GM12878 (cell line): ENCODE measurements around the gene EPHA4. TPM values are rescaled to one million over a fixed set of nuclear protein-coding genes. Genes with fewer than 3 reads are reported as not detected.

ENCODE experiments used
- ATAC-seq: fragments of 200-7000 bp; cut with Tn5 transposase; 3 replicates; pipeline ENCODE4 v1.9.1; 2020; ENCODE audit warnings: mild to moderate bottlenecking, moderate library complexity
- BruUV-seq: library from RNA; stranded (reverse); fragments of 400-500 nt; replicated peaks from 2 replicates; lab custom pipeline; 2021; lab: Mats Ljungman, UMichigan
- CTCF ChIA-PET: fragments of 300-600 bp; sonication (Branson Sonifier 250); formaldehyde crosslinking; extraction: SDS; loops from one replicate; lab custom pipeline; 2021; ENCODE audit warnings: inconsistent platforms; lab: Yijun Ruan, JAX
- POLR2A ChIA-PET: fragments of 350-600 bp; formaldehyde crosslinking; extraction: SDS; loops from one replicate; lab custom pipeline; 2021; ENCODE audit warnings: inconsistent platforms; lab: Charles Lee
- RAD21 ChIA-PET: fragments of 300-600 bp; sonication (Branson Sonifier 250); formaldehyde crosslinking; loops from one replicate; lab custom pipeline; 2023; ENCODE audit warnings: antibody characterized with exemption; ENCODE audit not compliant: unreplicated experiment; lab: Charles Lee
- SMC1A ChIA-PET: fragments of 300-600 bp; sonication (Branson Sonifier 250); formaldehyde crosslinking; loops from one replicate; lab custom pipeline; 2023; ENCODE audit not compliant: unreplicated experiment, uncharacterized antibody; lab: Charles Lee
- DNase-seq: peaks from one replicate; pipeline ENCODE4 v3.0.0-alpha.2; 2011; ENCODE audit warnings: low read depth, low spot score
- FAIRE-seq: peaks from 3 replicates; lab custom pipeline; 2011; peaks lifted over from hg19 to GRCh38; lab: Jason Lieb, UNC
- H2AFZ ChIP-seq: 2 replicates; pipeline ENCODE4 v1.6.0; 2011; ENCODE audit warnings: low read depth, low read length, control low read depth; ENCODE audit not compliant: control insufficient read depth
- H3K27ac ChIP-seq: 2 replicates; pipeline ENCODE4 v1.5.1; 2011; ENCODE audit warnings: control low read depth; ENCODE audit not compliant: control insufficient read depth, insufficient read depth
- H3K27me3 ChIP-seq, 2 experiments: replicated peaks in 1 of 2; 2 replicates each; pipeline versions ENCODE4 v1.6.0 to v1.6.1; 2011; ENCODE audit warnings: low read length in 1 of 2; ENCODE audit not compliant: control insufficient read depth in 2 of 2, insufficient read depth in 2 of 2
- H3K36me3 ChIP-seq, 2 experiments: 2 replicates each; pipeline ENCODE4 v1.5.1; 2011; ENCODE audit warnings: low read length in 1 of 2; ENCODE audit not compliant: control insufficient read depth in 2 of 2, insufficient read depth in 2 of 2
- H3K4me1 ChIP-seq: 2 replicates; pipeline ENCODE4 v1.6.1; 2011; ENCODE audit warnings: mild to moderate bottlenecking, low read length, moderate library complexity, mixed read lengths; ENCODE audit not compliant: control insufficient read depth, insufficient read depth
- H3K4me2 ChIP-seq: 2 replicates; pipeline ENCODE4 v1.6.0; 2011; ENCODE audit warnings: control low read depth; ENCODE audit not compliant: control insufficient read depth, insufficient read depth
- H3K4me3 ChIP-seq: fragments of 200-600 bp; sonication (generic); 2 replicates; pipeline ENCODE4 v1.5.1; 2016
- H3K79me2 ChIP-seq: 2 replicates; pipeline ENCODE4 v1.6.0; 2011; ENCODE audit warnings: low read length; ENCODE audit not compliant: control insufficient read depth, insufficient read depth
- H3K9ac ChIP-seq: 2 replicates; pipeline ENCODE4 v1.8.0; 2011; ENCODE audit warnings: low read length, control low read depth, mixed read lengths; ENCODE audit not compliant: control insufficient read depth, insufficient read depth
- H3K9me3 ChIP-seq: replicated peaks from 3 replicates; pipeline ENCODE4 v1.5.1; 2011; ENCODE audit warnings: mild to moderate bottlenecking, low read length; ENCODE audit not compliant: control insufficient read depth, insufficient read depth
- H4K20me1 ChIP-seq: 2 replicates; pipeline ENCODE4 v1.6.0; 2011; ENCODE audit not compliant: control insufficient read depth, insufficient read depth
- ASH2L ChIP-seq: fragments of 300-600, 200-600 bp; sonication (generic); IDR thresholded peaks from 2 replicates; pipeline ENCODE4 v1.6.1; 2017; ENCODE audit warnings: low read depth, mild to moderate bottlenecking, borderline replicate concordance
- BHLHE40 ChIP-seq, 2 experiments: fragments of 450-650 bp in 1 of 2; IDR thresholded peaks; 2 replicates each; pipeline ENCODE4 v1.6.1; 2011 to 2017; ENCODE audit warnings: low read depth in 2 of 2, borderline replicate concordance in 1 of 2, improper control_type of control experiment in 1 of 2, low read length in 1 of 2, mild to moderate bottlenecking in 1 of 2
- BRCA1 ChIP-seq: IDR thresholded peaks from 2 replicates; pipeline ENCODE4 v1.6.1; 2011; ENCODE audit warnings: low read depth, low read length, improper control_type of control experiment
- CHD1 ChIP-seq: IDR thresholded peaks from 2 replicates; pipeline ENCODE4 v1.6.1; 2012; ENCODE audit warnings: low read depth, low read length, improper control_type of control experiment
- EED ChIP-seq: sonication (generic); IDR thresholded peaks from 2 replicates; pipeline ENCODE4 v1.6.1; 2016; ENCODE audit warnings: antibody characterized with exemption, low read depth
- GABPA ChIP-seq: IDR thresholded peaks from 2 replicates; pipeline ENCODE4 v1.6.1; 2014; ENCODE audit warnings: antibody characterized with exemption, low read depth, mild to moderate bottlenecking, inconsistent platforms
- GATAD2B ChIP-seq: fragments of 450-650 bp; conservative IDR thresholded peaks from 2 replicates; pipeline ENCODE4 v1.6.1; 2017; ENCODE audit warnings: low read depth, mild to moderate bottlenecking, moderate library complexity
- JUNB ChIP-seq: IDR thresholded peaks from 2 replicates; pipeline ENCODE4 v1.6.1; 2016; ENCODE audit warnings: antibody characterized with exemption, mild to moderate bottlenecking
- POLR2AphosphoS2 ChIP-seq: IDR thresholded peaks from 2 replicates; pipeline ENCODE4 v1.6.1; 2011; ENCODE audit warnings: low read depth, mild to moderate bottlenecking, low read length, improper control_type of control experiment, moderate library complexity
- RBBP5 ChIP-seq: fragments of 200-600 bp; sonication (generic); conservative IDR thresholded peaks from 2 replicates; pipeline ENCODE4 v1.6.1; 2016
- RFX5 ChIP-seq: IDR thresholded peaks from 2 replicates; pipeline ENCODE4 v1.6.1; 2011; ENCODE audit warnings: low read depth, low read length, improper control_type of control experiment
- SMAD5 ChIP-seq: IDR thresholded peaks from 2 replicates; pipeline ENCODE4 v1.6.1; 2016; ENCODE audit warnings: antibody characterized with exemption, low read depth
- YBX1 ChIP-seq: fragments of 450-650 bp; IDR thresholded peaks from 2 replicates; pipeline ENCODE4 v1.6.1; 2016; ENCODE audit warnings: antibody characterized with exemption
- ZNF274 ChIP-seq: IDR thresholded peaks from one replicate; pipeline ENCODE4 v1.8.0; 2011; ENCODE audit not compliant: insufficient read length, insufficient read depth
- WGBS: methylation state at CpG from one replicate; pipeline ENCODE4 v1.1.6; 2016; ENCODE audit warnings: low lambda C conversion rate; ENCODE audit not compliant: insufficient replicate concordance, insufficient coverage; ENCODE audit errors: missing lambda C conversion rate; 5-methylcytosine and 5-hydroxymethylcytosine counted together
- in situ Hi-C: fragments of 300-500 bp; cut with MboI; formaldehyde crosslinking; loops from 9 replicates; pipeline ENCODE4 v1.14.3; 2018; ENCODE audit warnings: mixed read lengths
- intact Hi-C: fragments of 100-400 bp; cut with micrococcal nuclease; formaldehyde crosslinking; loops from one replicate; pipeline ENCODE4 v1.14.2; 2022; ENCODE audit not compliant: unreplicated experiment
- polyA plus RNA-seq, 11 experiments: library from polyadenylated mRNA; depleted of rRNA in 4 of 11; unstranded in 6 of 11; stranded (reverse) in 5 of 11; fragments of >200 nt; fragmentation: Nextera tagmentation in 4 of 11; fragmentation: Illumina TruSeq in 1 of 11; extraction: Ambion mirVana in 4 of 11; extraction: Trizol in 1 of 11; gene quantifications; 1 replicate in 1 of 11; 2 replicates in 10 of 11; pipeline versions ENCODE4 v1.2.1 to v1.2.3, GENCODE V29; 2011 to 2016; ENCODE audit warnings: inconsistent platforms in 2 of 11, missing spikeins in 2 of 11, low read depth in 1 of 11
- total RNA-seq, 4 experiments: library from RNA; depleted of rRNA in 3 of 4; stranded (reverse); fragments of >200 nt in 3 of 4; fragmentation: Illumina TruSeq in 1 of 4; extraction: Trizol in 1 of 4; gene quantifications; 2 replicates each; pipeline versions ENCODE4 v1.2.1 to v1.2.3, GENCODE V29; 2013 to 2021
- TF ChIP-seq, protein P1 (sequence below): fragments of 450-650 bp; formaldehyde crosslinking; IDR thresholded peaks from 2 replicates; pipeline ENCODE4 v1.5.0; 2022; ENCODE audit warnings: mild to moderate bottlenecking, missing genetic modification characterization
- TF ChIP-seq, protein P2 (sequence below): fragments of 450-650 bp; IDR thresholded peaks from 2 replicates; pipeline ENCODE4 v1.6.1; 2014; ENCODE audit warnings: mild to moderate bottlenecking
- TF ChIP-seq, protein P3 (sequence below): IDR thresholded peaks from 2 replicates; pipeline ENCODE4 v1.6.1; 2012; ENCODE audit warnings: low read depth, low read length, improper control_type of control experiment

EPHA4 gene
- total and polyA plus RNA-seq, 10 of the 15 experiments (the other 5 are each of a cell fraction or from before 2014, with no cell fraction given) = 0.06 to 1.5 (median 0.33) TPM; not detected in 1

DNA sequence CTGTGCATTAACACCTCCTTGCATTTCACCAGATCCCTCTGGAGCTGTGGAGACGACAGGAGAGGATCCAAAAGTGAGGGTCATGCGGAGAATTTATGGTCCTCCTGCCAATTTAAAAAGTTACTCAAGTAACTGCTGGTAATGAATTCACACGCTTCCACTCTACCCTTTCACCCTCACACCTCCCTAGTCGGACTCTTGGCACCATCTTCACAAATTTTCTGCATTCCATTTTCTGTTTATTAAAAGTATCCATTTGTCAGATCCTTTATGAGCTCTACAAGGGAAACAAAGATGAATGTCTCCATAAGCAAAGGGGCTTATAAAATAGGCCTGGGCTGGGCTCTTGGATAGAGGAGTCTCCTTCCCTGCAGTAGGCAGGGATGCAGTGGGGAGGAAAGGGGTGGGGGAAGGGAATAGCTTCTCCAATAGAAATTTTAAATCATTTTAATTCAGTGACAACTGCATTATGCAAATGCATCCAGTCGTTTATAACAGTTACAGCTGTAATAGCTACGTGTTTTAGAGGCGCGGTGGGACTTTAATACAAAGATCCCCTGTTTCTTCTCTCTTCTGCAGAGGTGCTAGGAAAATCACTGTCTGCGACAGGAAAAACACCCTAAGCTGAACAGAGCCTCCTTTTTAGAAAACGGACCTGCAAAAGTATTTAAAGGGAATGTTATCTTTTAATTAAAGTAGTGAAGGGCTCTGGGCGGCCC, 132.2 kb downstream of the EPHA4 start (continued):
- TF ChIP-seq, protein P1, sequence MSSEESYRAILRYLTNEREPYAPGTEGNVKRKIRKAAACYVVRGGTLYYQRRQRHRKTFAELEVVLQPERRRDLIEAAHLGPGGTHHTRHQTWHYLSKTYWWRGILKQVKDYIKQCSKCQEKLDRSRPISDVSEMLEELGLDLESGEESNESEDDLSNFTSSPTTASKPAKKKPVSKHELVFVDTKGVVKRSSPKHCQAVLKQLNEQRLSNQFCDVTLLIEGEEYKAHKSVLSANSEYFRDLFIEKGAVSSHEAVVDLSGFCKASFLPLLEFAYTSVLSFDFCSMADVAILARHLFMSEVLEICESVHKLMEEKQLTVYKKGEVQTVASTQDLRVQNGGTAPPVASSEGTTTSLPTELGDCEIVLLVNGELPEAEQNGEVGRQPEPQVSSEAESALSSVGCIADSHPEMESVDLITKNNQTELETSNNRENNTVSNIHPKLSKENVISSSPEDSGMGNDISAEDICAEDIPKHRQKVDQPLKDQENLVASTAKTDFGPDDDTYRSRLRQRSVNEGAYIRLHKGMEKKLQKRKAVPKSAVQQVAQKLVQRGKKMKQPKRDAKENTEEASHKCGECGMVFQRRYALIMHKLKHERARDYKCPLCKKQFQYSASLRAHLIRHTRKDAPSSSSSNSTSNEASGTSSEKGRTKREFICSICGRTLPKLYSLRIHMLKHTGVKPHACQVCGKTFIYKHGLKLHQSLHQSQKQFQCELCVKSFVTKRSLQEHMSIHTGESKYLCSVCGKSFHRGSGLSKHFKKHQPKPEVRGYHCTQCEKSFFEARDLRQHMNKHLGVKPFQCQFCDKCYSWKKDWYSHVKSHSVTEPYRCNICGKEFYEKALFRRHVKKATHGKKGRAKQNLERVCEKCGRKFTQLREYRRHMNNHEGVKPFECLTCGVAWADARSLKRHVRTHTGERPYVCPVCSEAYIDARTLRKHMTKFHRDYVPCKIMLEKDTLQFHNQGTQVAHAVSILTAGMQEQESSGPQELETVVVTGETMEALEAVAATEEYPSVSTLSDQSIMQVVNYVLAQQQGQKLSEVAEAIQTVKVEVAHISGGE (CRISPR knock-in tag) = no peak
- TF ChIP-seq EED = no peak
- no peak for TF ChIP-seq ZNF274

DNA sequence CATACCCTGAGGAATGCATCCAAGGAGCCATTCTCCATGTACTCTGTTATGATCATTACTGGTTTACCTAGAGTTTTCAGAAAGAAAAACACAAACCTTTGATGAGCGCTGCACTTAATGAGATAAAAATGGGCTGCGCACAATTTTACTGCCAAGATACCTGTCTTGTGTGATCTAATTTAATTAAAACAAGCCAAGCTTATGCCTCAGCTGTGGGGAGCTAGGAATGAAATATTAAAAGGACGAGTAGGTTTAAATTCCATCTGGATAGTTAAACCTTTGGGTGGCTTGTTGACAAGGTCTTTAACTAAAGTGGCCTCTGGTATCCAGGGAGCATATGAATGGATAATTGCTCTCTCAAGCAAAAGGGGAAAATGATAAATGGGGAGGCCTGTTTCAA, 135.0 kb downstream of the EPHA4 start:
- H3K79me2 ChIP-seq = no peaks in the 10 kb centered on the region
- no peaks in the 10 kb centered on the region for H3K36me3 ChIP-seq
- TF ChIP-seq ZNF274 (no peak), BHLHE40 (IDR thresholded peaks at IDR 0.05; ENCODE audit: borderline replicate concordance in 1 of 2, low read depth in 2 of 2, low read length in 1 of 2) (no peak), BRCA1 (no peak), GABPA (no peak), ASH2L (no peak), SMAD5 (no peak), JUNB (no peak), CHD1 (no peak), RBBP5 (no peak), POLR2AphosphoS2 (no peak), YBX1 (no peak), RFX5 (no peak), GATAD2B (no peak)
- TF ChIP-seq, protein P2, sequence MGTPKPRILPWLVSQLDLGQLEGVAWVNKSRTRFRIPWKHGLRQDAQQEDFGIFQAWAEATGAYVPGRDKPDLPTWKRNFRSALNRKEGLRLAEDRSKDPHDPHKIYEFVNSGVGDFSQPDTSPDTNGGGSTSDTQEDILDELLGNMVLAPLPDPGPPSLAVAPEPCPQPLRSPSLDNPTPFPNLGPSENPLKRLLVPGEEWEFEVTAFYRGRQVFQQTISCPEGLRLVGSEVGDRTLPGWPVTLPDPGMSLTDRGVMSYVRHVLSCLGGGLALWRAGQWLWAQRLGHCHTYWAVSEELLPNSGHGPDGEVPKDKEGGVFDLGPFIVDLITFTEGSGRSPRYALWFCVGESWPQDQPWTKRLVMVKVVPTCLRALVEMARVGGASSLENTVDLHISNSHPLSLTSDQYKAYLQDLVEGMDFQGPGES = no peak
- TF ChIP-seq, protein P3, sequence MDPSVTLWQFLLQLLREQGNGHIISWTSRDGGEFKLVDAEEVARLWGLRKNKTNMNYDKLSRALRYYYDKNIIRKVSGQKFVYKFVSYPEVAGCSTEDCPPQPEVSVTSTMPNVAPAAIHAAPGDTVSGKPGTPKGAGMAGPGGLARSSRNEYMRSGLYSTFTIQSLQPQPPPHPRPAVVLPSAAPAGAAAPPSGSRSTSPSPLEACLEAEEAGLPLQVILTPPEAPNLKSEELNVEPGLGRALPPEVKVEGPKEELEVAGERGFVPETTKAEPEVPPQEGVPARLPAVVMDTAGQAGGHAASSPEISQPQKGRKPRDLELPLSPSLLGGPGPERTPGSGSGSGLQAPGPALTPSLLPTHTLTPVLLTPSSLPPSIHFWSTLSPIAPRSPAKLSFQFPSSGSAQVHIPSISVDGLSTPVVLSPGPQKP = no peak
- H3K27me3 ChIP-seq = no peaks in the 10 kb centered on the region
- H3K27ac ChIP-seq = no peak overlapping the region
- SMC1A ChIA-PET = interaction anchor here (0.6 kb wide), 1 partner anchor 103 kb away, joined by 4 read pairs; no protein-coding TSS in a partner anchor
- CTCF ChIA-PET = no interaction called here
- no peak overlapping the region for H3K4me2 ChIP-seq
- H3K9me3 ChIP-seq = no peaks in the 10 kb centered on the region
- WGBS = 46% methylated on average over 3 of the region's 3 CpGs
- no peak overlapping the region for H3K4me3 ChIP-seq
- FAIRE-seq (no peak), ATAC-seq (no peak), DNase-seq (no peak)
- POLR2A ChIA-PET = no interaction called here
- intact Hi-C loops = no loop called here
- no TSS peak for BruUV-seq
- in situ Hi-C loops = no loop called here
- RAD21 ChIA-PET = no interaction called here
- H3K4me1 ChIP-seq = no peaks in the 10 kb centered on the region
- no peak overlapping the region for H3K9ac ChIP-seq
- H4K20me1 ChIP-seq = no peaks in the 10 kb centered on the region
- H2AFZ ChIP-seq = no peak overlapping the region
